Mucosa of rectum (tissue), 2 donors: ENCODE results near the gene CHPF2.
A peak's percentile ranks its signal among the peaks of the same experiment; 100 is the strongest.

Experiments
- H3K27ac ChIP-seq, 2 donors: one replicate each; pipeline ENCODE4 v1.7.0; 2013; ENCODE audit warnings: inconsistent platforms in 2 of 2, low read depth in 2 of 2, low read length in 2 of 2
- H3K27me3 ChIP-seq, 2 donors: one replicate each; pipeline ENCODE4 v1.7.0; 2013; ENCODE audit warnings: low read length in 2 of 2; ENCODE audit not compliant: control insufficient read depth in 2 of 2, insufficient read depth in 2 of 2
- H3K36me3 ChIP-seq, 2 donors: one replicate each; pipeline ENCODE4 v1.7.0; 2013; ENCODE audit warnings: low read length in 2 of 2; ENCODE audit not compliant: control insufficient read depth in 2 of 2, insufficient read depth in 2 of 2
- H3K4me1 ChIP-seq, 2 donors: one replicate each; pipeline ENCODE4 v1.7.0; 2013; ENCODE audit warnings: low read length in 2 of 2, mild to moderate bottlenecking in 1 of 2; ENCODE audit not compliant: control insufficient read depth in 2 of 2, insufficient read depth in 2 of 2
- H3K4me3 ChIP-seq, 2 donors: one replicate each; pipeline ENCODE4 v1.7.0; 2013; ENCODE audit warnings: low read length in 2 of 2
- H3K9ac ChIP-seq, 2 donors: one replicate each; pipeline ENCODE4 v1.7.0; 2013; ENCODE audit warnings: low read length in 2 of 2, low read depth in 1 of 2, mild to moderate bottlenecking in 1 of 2
- H3K9me3 ChIP-seq, 2 donors: one replicate each; pipeline ENCODE4 v1.7.0; 2013; ENCODE audit warnings: low read length in 2 of 2; ENCODE audit not compliant: control insufficient read depth in 2 of 2
- donor health status: healthy.
- donor health status: Normal muscosa, but diverticular disease.

The CHPF2 gene

DNA sequence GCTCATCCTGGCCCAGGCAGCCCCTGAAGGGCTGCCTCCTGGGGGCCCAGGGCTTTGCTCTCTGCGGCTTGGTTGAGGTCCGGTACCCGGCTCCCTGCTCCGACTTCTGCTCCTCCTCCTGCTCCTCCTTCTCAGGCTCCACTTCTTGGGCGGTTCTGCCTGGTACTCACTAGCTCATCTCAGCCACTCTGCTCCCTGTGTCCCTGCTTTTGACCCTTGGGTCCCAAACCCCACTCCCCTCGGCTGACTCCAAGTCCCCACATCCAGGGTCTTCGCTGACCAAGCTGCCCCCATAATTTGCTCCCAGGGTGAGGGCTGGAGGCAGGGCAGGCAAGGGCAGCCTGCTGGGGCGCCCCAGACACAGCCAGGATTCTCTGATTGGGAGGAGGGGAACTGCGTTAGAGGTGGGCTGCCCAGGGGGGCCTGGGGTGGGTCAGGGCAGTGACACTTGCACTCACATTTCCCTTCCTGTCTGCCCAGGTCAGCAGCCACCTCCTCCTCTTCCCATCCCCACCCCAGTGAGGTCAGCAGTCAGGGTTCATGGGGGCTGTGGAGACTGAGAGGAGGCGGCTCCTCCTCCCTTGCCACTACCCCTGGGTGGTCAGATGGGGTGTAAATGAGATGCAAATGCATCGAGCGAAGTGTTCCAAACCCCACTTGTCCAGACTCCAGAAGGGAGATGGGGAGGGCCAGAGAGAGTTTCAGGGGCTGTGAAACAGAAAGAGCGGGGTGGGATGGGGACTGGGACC lies 14.0 kb downstream of the CHPF2 start:
- Histone ChIP-seq H3K4me3 (no peak overlapping the region), H3K27ac (no peak overlapping the region), H3K27me3 (peaks cover 43 to 47% of the 10 kb centered on the region in 2 donors), H3K9me3 (no peaks in the 10 kb centered on the region), H3K4me1 (peaks cover 30 to 31% of the 10 kb centered on the region in 2 donors), H3K9ac (no peak overlapping the region), H3K36me3 (no peaks in the 10 kb centered on the region)

DNA sequence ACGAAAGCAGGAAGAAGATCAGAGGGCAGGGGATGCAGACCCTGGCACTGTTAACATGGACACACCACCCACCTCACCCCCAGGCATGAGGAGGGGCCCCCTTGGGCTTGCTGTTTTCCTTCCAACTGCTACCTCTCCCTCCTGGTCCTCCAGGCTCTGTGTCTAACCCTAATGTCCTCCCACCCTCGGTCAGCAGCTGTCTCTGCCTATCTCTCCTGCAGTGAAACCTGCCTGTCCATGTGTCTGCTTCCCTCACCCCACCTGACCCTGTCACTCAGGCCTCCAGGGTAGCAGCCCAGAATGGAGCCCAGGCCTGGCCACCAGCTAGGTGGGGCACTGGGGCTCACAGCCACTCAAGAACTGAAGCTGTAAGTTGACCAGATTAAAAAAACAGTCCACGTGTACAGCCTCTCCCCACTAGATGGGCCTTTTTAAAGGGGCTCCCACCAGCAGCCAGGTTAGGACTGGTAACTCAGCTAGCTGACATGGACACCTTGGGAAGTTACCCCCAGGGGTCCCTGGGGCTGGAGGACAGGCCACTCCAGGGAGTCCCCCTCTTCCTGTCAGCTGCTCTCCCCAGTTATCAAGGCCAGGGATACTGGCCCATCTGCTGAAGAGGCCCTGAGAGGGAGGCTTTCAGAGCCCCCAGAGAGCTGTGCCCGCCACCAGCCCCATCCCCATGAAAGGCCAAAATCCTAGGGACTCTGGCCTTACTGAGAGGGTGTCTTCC lies 14.7 kb downstream of the CHPF2 start:
- Histone ChIP-seq H3K36me3 (no peaks in the 10 kb centered on the region), H3K4me3 (no peak overlapping the region), H3K27ac (peak overlapping the region in 1 of 2 donors; percentile 48), H3K27me3 (peaks cover 45 to 47% of the 10 kb centered on the region in 2 donors), H3K9ac (peak overlapping the region in 1 of 2 donors; percentile 6), H3K9me3 (no peaks in the 10 kb centered on the region), H3K4me1 (peaks cover 32% of the 10 kb centered on the region in 2 donors)

DNA sequence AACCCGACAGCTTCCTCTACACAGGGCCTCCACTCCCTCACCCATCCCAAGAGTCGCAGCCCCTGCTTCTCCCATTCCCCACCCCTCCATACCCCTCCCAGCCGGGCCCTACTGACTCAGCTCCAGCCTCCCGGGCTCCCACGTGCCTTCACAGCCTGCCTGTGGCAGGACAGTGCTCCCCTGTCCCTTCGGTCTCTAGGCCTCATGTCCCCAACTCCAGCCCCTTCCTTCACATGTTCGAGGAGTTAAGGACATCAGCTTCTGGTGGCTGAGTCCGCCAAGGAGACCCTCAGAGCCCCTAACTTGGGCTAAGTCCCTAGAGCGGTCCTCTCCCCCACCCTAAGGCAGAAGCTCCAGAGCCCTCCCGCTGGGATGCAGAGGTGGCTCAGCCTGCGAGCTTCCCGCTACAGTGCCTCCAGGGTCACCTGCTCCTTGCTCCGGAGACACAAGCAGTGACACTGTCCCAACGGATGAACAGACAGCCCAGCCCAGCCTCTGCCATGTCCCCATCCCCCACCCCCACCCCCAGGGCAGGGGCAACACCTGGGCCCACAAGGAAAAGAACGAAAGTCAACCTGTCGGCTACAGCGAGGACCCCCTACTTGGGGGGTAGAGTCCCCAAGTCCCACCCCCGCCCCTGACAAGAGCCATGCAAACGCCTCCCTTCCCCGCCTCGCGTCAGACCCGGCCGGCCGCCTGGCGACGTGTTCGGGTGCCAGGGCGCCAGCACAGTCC lies 15.5 kb downstream of the CHPF2 start:
- peak overlapping the region; percentile 32 to 33 for H3K9ac ChIP-seq
- no peaks in the 10 kb centered on the region for H3K36me3 ChIP-seq
- peak overlapping the region; percentile 34 to 68 for H3K27ac ChIP-seq
- peak overlapping the region; percentile 51 to 65 for H3K4me3 ChIP-seq
- H3K9me3 ChIP-seq = no peaks in the 10 kb centered on the region
- peaks cover 48 to 54% of the 10 kb centered on the region in 2 donors for H3K27me3 ChIP-seq
- H3K4me1 ChIP-seq = peaks cover 38 to 39% of the 10 kb centered on the region in 2 donors

DNA sequence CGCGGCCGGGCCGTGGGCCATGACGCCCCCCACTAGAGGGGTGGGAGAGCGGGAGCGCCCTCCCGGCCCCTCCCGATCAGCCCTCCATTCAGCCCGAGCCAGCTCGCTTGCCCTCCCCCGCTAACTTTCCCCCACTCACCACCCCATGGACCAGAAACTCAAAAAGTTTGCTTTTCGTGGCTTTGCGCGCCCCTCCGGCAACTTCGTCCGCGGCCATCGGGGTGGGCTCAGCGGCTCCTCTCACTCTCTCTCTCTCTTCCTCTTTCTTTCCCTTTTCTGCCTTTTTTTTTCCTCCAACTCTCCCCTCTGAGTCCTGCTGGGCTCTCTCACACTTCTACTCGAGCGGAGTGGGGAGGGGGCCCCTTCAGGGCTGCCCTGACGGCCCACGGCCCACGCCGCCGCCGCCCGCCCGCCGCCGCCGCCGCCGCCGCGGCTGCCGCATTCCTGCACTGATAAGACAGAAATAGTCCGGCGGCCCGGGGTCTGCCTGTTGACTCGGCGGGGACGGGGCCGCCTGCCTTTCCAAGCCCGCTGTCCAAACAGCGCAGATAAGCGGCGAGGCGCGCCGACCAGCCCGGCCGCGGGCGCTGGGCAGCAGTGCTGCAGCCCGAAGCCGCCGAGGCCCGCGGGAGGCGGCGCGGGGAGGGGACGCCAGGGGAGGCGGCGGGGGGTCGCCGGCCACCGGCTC lies 16.2 kb downstream of the CHPF2 start, which contains the start of gene SMARCD3:
TSS of gene SMARCD3 (minus strand) at position 349 of the 688 bp plus-strand sequence. CDS start at position 217, 132 bp downstream.
- peak within 1 kb of the TSS; percentile 53 to 65 for H3K4me3 ChIP-seq
- peaks cover 38 to 39% of the 10 kb centered on the region in 2 donors for H3K4me1 ChIP-seq
- no peaks in the 10 kb centered on the region for H3K36me3 ChIP-seq
- H3K27me3 ChIP-seq = peaks cover 50 to 55% of the 10 kb centered on the region in 2 donors
- H3K27ac ChIP-seq = peak within 1 kb of the TSS; percentile 54 to 68
- peak within 1 kb of the TSS; percentile 32 to 45 for H3K9ac ChIP-seq
- no peaks in the 10 kb centered on the region for H3K9me3 ChIP-seq

DNA sequence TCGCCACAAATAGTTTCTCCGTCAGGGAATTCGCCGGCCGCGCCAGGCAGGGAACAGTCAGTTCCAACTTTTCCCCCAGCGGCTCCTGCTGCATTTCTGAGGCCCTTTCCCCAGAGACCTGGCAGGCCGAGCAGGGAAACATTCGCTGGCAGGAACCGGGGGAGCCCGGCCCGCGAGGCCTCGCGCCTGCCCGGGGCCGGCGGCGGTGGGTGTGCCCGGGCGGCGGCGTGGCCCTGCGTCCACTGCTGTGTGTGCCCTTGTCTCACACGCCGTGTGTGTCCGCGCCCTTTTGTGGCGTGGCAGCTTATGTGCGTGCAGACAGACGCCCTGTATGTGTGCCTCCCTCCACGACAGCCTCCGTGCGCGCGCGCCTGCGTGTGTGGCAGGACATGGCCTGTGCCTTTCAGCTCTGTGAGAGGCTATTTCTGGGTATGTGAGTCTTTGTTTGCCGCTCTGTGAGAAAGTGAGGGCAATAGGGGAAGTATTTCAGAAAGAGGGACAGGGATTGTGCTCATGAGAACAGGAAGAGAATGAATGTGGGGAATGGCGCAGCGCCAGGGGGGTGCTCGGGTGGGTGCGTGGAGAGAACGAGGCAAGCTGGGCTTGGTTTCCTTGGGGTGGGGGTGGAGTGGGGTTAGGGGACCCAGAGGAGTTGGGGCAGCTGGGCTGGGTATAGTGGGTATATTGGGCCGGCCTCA lies 16.9 kb downstream of the CHPF2 start:
- peaks cover 48 to 56% of the 10 kb centered on the region in 2 donors for H3K27me3 ChIP-seq
- H3K4me3 ChIP-seq = peak overlapping the region; percentile 53 to 62
- peak overlapping the region; percentile 54 to 68 for H3K27ac ChIP-seq
- no peaks in the 10 kb centered on the region for H3K36me3 ChIP-seq
- peak overlapping the region; percentile 26 to 45 for H3K9ac ChIP-seq
- no peaks in the 10 kb centered on the region for H3K9me3 ChIP-seq
- peaks cover 38 to 39% of the 10 kb centered on the region in 2 donors for H3K4me1 ChIP-seq

DNA sequence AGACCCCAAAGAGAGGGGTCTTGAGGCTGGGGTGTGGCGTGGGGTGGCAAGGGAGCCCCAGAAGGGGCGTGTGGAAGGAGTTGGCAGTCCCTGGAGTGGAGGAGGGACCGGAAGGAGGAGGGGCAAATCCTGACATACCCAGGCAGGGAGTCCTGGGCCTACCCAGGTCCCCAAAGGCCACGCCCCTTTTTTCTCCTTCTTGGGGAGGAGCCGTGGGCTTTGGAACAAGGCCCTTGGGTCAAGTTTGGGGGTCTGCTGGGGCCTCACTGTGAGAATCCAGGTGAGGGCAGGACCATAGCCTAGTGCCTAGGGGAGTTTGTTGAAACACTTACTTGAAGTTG lies 17.4 kb downstream of the CHPF2 start:
- H3K36me3 ChIP-seq = no peaks in the 10 kb centered on the region
- peak overlapping the region; percentile 54 to 68 for H3K27ac ChIP-seq
- peaks cover 37 to 38% of the 10 kb centered on the region in 2 donors for H3K4me1 ChIP-seq
- H3K9ac ChIP-seq = no peak overlapping the region
- peak overlapping the region in 1 of 2 donors; percentile 13 for H3K4me3 ChIP-seq
- H3K27me3 ChIP-seq = peaks cover 47 to 55% of the 10 kb centered on the region in 2 donors
- no peaks in the 10 kb centered on the region for H3K9me3 ChIP-seq

DNA sequence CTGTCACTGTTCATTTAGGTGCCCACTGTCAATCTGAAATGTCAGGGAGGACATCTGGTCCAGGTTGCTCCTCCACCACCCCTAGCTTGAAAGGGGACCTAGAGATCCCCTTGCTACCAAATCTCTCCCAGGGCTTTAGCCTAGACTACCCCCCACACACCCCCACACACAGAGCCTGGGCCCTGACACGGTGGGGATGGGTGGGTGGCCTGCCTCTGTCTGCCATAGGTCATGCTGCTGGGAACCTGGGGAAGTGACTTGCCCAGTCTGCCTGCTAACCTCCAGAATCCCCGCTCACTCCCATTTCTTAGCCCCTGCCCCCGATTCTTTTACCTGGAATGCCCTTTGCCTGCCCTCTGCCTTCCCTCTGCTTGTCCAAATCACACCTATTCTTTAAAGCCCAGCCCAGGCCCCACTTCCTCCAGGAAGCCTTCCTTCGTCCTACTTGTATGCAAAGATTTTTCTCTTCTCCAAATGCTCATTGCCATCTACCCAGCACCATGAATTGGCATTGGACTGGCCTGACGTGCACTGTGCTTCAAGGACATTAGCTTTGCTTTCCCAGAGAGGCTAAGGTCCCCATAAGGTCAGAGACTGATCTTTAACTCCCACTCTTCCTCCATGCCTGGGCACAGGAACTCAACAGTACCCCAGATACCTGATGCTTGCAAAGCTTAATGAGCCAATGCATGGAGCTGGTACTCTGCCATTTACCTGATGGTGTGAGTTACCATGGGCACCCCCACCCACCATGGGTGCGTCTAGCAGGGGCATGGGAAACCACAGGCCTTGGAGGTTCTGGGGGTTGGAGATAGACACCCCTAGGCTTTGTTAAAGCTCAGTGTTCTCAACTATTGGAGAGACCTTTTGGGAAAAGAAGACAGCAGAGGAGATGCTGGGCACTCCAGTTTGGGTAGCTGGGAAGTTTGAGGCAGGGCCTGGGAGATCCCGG lies 18.2 kb downstream of the CHPF2 start:
- peak overlapping the region in 1 of 2 donors; percentile 48 for H3K4me3 ChIP-seq
- H3K36me3 ChIP-seq = no peaks in the 10 kb centered on the region
- peak overlapping the region; percentile 54 to 68 for H3K27ac ChIP-seq
- peaks cover 45 to 50% of the 10 kb centered on the region in 2 donors for H3K27me3 ChIP-seq
- H3K9ac ChIP-seq = no peak overlapping the region
- H3K9me3 ChIP-seq = no peaks in the 10 kb centered on the region
- peaks cover 30 to 32% of the 10 kb centered on the region in 2 donors for H3K4me1 ChIP-seq

DNA sequence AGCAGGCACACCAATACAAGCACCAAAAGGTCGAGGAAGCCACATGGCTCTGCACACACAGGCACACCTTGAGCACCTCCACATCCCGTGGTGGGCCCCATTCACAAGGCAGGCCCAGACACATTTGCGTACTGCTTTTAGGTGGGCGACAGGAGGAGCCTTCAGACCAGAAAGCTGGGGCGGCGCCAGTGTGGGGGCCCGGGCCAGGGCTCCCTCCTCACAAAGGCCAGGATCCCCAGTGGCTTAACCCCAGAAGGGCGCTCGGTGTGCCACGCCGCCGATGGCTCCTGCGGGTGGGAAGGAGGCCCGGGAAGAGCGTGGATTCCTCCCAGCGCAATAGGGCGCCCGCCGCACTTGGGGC lies 19.0 kb downstream of the CHPF2 start:
- H3K27ac ChIP-seq = peak overlapping the region; percentile 44 to 61
- no peaks in the 10 kb centered on the region for H3K36me3 ChIP-seq
- peak overlapping the region; percentile 48 to 51 for H3K4me3 ChIP-seq
- H3K9me3 ChIP-seq = no peaks in the 10 kb centered on the region
- peak overlapping the region in 1 of 2 donors; percentile 36 for H3K9ac ChIP-seq
- peaks cover 40 to 51% of the 10 kb centered on the region in 2 donors for H3K27me3 ChIP-seq
- peaks cover 30 to 32% of the 10 kb centered on the region in 2 donors for H3K4me1 ChIP-seq
